Daoy (cell line): ENCODE measurements around the gene LGI1. TPM values are rescaled to one million over a fixed set of nuclear protein-coding genes. Genes with fewer than 3 reads are reported as not detected.

Experiments
- DNase-seq: peaks from one replicate; pipeline ENCODE4 v3.0.0-alpha.2; 2015; ENCODE audit warnings: low read depth
- total RNA-seq: library from RNA; depleted of rRNA; stranded (reverse); fragments of >200 nt; shearing (Covaris generic); gene quantifications from 2 replicates; pipeline ENCODE4 v1.2.3, GENCODE V29; 2014

LGI1 gene
- total RNA-seq, 1 experiment from 2014 or later = not detected

GRCh38 chr10:93755443-93756116, 2.2 kb upstream of the LGI1 start:
- no peak for DNase-seq

GRCh38 chr10:93756118-93756517, 1.6 kb upstream of the LGI1 start:
- no peak for DNase-seq

- peak; percentile 15 for DNase-seq
Observed at GRCh38 chr10:93757136-93757535, 600 bp upstream of the LGI1 start.

- no peak for DNase-seq
Observed at GRCh38 chr10:93758508-93758885, 761 bp downstream of the LGI1 start.

- no peak for DNase-seq
Observed at GRCh38 chr10:93758891-93759410, 1.2 kb downstream of the LGI1 start.

GRCh38 chr10:93760490-93760889, 2.8 kb downstream of the LGI1 start:
- no peak for DNase-seq

- no peak for DNase-seq
Observed at GRCh38 chr10:93762979-93763391, 5.2 kb downstream of the LGI1 start.

GRCh38 chr10:93766918-93767317, 9.2 kb downstream of the LGI1 start:
- no peak for DNase-seq

- no peak for DNase-seq
Observed at GRCh38 chr10:93767724-93768399, 10.1 kb downstream of the LGI1 start.

- no peak for DNase-seq
Observed at GRCh38 chr10:93768892-93769291, 11.2 kb downstream of the LGI1 start.

GRCh38 chr10:93771354-93771753, 13.6 kb downstream of the LGI1 start:
- DNase-seq = no peak

GRCh38 chr10:93773120-93773519, 15.4 kb downstream of the LGI1 start:
- DNase-seq = no peak

- no peak for DNase-seq
Observed at GRCh38 chr10:93773705-93774104, 16.0 kb downstream of the LGI1 start.

- no peak for DNase-seq
Observed at GRCh38 chr10:93775356-93775755, 17.6 kb downstream of the LGI1 start.

GRCh38 chr10:93777092-93777491, 19.4 kb downstream of the LGI1 start:
- no peak for DNase-seq

GRCh38 chr10:93784059-93784458, 26.3 kb downstream of the LGI1 start:
- no peak for DNase-seq

GRCh38 chr10:93788413-93789208, 30.9 kb downstream of the LGI1 start:
- no peak for DNase-seq

GRCh38 chr10:93790439-93790838, 32.7 kb downstream of the LGI1 start:
- no peak for DNase-seq

- DNase-seq = no peak
Observed at GRCh38 chr10:93796167-93796566, 38.4 kb downstream of the LGI1 start.

- no peak for DNase-seq
Observed at GRCh38 chr10:93797825-93798224, 40.1 kb downstream of the LGI1 start.

GRCh38 chr10:93799155-93799708, 41.5 kb downstream of the LGI1 start:
- no peak for DNase-seq

GRCh38 chr10:93804200-93804599, 46.5 kb downstream of the LGI1 start:
- no peak for DNase-seq
